ENCODE measurements around the gene OTOL1. TPM values are rescaled to one million over a fixed set of nuclear protein-coding genes. Genes with fewer than 3 reads are reported as not detected.

The OTOL1 gene
- polyA plus RNA-seq, 1 experiment = not detected

GRCh38 chr3:161500068-161500796 is 3.6 kb downstream of the OTOL1 start:
- POLR2A ChIA-PET = no interaction called here
- H3K36me3 ChIP-seq (ENCODE audit: control insufficient read depth, insufficient read depth, low read length) = no peaks in the 10 kb centered on the region
- TF ChIP-seq CTCF (IDR thresholded peaks at IDR 0.05; ENCODE audit: insufficient read depth, low read depth, low read length) = no peak
- DNase-seq (ENCODE audit: low read depth) = no peak
- no peaks in the 10 kb centered on the region for H3K27me3 ChIP-seq (ENCODE audit: control insufficient read depth, insufficient read depth, low read length)
- CTCF ChIA-PET = interaction anchor here (1.2 kb wide), 1 partner anchor 9 kb away, joined by 3 read pairs; no protein-coding TSS in a partner anchor
- H3K4me3 ChIP-seq (ENCODE audit: low read depth, low read length) = no peak overlapping the region

GRCh38 chr3:161503271-161503670 is 6.7 kb downstream of the OTOL1 start:
- POLR2A ChIA-PET = no interaction called here
- H3K27me3 ChIP-seq (ENCODE audit: control insufficient read depth, insufficient read depth, low read length) = no peaks in the 10 kb centered on the region
- CTCF ChIA-PET = no interaction called here
- H3K36me3 ChIP-seq (ENCODE audit: control insufficient read depth, insufficient read depth, low read length) = no peaks in the 10 kb centered on the region
- DNase-seq (ENCODE audit: low read depth) = no peak
- no peak for TF ChIP-seq CTCF (IDR thresholded peaks at IDR 0.05; ENCODE audit: insufficient read depth, low read depth, low read length)
- no peak overlapping the region for H3K4me3 ChIP-seq (ENCODE audit: low read depth, low read length)

GRCh38 chr3:161508852-161509477 is 12.4 kb downstream of the OTOL1 start:
- CTCF ChIA-PET = interaction anchor here (0.6 to 1.0 kb wide), 2 partner anchors 9 to 986 kb away, joined by 3 read pairs; no protein-coding TSS in a partner anchor

GRCh38 chr3:161510510-161511260 is 14.1 kb downstream of the OTOL1 start:
- DNase-seq (ENCODE audit: low read depth) = no peak
- TF ChIP-seq CTCF (IDR thresholded peaks at IDR 0.05; ENCODE audit: insufficient read depth, low read depth, low read length) = no peak
- Histone ChIP-seq H3K27me3 (ENCODE audit: control insufficient read depth, insufficient read depth, low read length) (no peaks in the 10 kb centered on the region), H3K36me3 (ENCODE audit: control insufficient read depth, insufficient read depth, low read length) (no peaks in the 10 kb centered on the region), H3K4me3 (ENCODE audit: low read depth, low read length) (no peak overlapping the region)
- CTCF ChIA-PET = interaction anchor here (0.6 kb wide), 1 partner anchor 85 kb away, joined by 3 read pairs; no protein-coding TSS in a partner anchor
- POLR2A ChIA-PET = no interaction called here

More at GRCh38 chr3:161508852-161509477, 12.4 kb downstream of the OTOL1 start:
- Histone ChIP-seq H3K4me3 (ENCODE audit: low read depth, low read length) (no peak overlapping the region), H3K27me3 (ENCODE audit: control insufficient read depth, insufficient read depth, low read length) (no peaks in the 10 kb centered on the region), H3K36me3 (ENCODE audit: control insufficient read depth, insufficient read depth, low read length) (no peaks in the 10 kb centered on the region)
- POLR2A ChIA-PET = no interaction called here
- DNase-seq (ENCODE audit: low read depth) = no peak
- peak; percentile 18; the same call in 1 of the 2 replicates for TF ChIP-seq CTCF (IDR thresholded peaks at IDR 0.05; ENCODE audit: insufficient read depth, low read depth, low read length)

GRCh38 chr3:161523916-161524315 is 27.3 kb downstream of the OTOL1 start:
- no peaks in the 10 kb centered on the region for H3K27me3 ChIP-seq (ENCODE audit: control insufficient read depth, insufficient read depth, low read length)
- TF ChIP-seq CTCF (IDR thresholded peaks at IDR 0.05; ENCODE audit: insufficient read depth, low read depth, low read length) = no peak
- POLR2A ChIA-PET = no interaction called here
- no peaks in the 10 kb centered on the region for H3K36me3 ChIP-seq (ENCODE audit: control insufficient read depth, insufficient read depth, low read length)
- CTCF ChIA-PET = no interaction called here
- DNase-seq (ENCODE audit: low read depth) = no peak
- H3K4me3 ChIP-seq (ENCODE audit: low read depth, low read length) = no peak overlapping the region
